ENCODE data around the gene LUZP4. TPM values are rescaled to one million over a fixed set of nuclear protein-coding genes. Genes with fewer than 3 reads are reported as not detected.

The LUZP4 gene
- total RNA-seq, 4 donors from 2014 or later = not detected

GRCh38 chrX:115350711-115351381 lies 61.3 kb downstream of the LUZP4 start:
- Histone ChIP-seq H3K27ac (no peak overlapping the region), H3K4me1 (peaks cover 0 to 2% (median 2%) of the 10 kb centered on the region in 3 donors), H3K27me3 (no peaks in the 10 kb centered on the region), H3K9me3 (no peaks in the 10 kb centered on the region), H3K36me3 (no peaks in the 10 kb centered on the region), H3K4me3 (no peak overlapping the region)
- 41 to 60% methylated on average over 4 of the region's 10 CpGs for WGBS, 2 donors (ENCODE audit: low coverage in 1 of 2)
- ATAC-seq = no peak
- TF ChIP-seq EP300 (IDR thresholded peaks at IDR 0.05) (no peak), POLR2AphosphoS5 (IDR thresholded peaks at IDR 0.05) (no peak), POLR2A (IDR thresholded peaks at IDR 0.05) (no peak)
- TF ChIP-seq, protein P1, sequence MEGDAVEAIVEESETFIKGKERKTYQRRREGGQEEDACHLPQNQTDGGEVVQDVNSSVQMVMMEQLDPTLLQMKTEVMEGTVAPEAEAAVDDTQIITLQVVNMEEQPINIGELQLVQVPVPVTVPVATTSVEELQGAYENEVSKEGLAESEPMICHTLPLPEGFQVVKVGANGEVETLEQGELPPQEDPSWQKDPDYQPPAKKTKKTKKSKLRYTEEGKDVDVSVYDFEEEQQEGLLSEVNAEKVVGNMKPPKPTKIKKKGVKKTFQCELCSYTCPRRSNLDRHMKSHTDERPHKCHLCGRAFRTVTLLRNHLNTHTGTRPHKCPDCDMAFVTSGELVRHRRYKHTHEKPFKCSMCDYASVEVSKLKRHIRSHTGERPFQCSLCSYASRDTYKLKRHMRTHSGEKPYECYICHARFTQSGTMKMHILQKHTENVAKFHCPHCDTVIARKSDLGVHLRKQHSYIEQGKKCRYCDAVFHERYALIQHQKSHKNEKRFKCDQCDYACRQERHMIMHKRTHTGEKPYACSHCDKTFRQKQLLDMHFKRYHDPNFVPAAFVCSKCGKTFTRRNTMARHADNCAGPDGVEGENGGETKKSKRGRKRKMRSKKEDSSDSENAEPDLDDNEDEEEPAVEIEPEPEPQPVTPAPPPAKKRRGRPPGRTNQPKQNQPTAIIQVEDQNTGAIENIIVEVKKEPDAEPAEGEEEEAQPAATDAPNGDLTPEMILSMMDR (IDR thresholded peaks at IDR 0.05) = no peak

DNA sequence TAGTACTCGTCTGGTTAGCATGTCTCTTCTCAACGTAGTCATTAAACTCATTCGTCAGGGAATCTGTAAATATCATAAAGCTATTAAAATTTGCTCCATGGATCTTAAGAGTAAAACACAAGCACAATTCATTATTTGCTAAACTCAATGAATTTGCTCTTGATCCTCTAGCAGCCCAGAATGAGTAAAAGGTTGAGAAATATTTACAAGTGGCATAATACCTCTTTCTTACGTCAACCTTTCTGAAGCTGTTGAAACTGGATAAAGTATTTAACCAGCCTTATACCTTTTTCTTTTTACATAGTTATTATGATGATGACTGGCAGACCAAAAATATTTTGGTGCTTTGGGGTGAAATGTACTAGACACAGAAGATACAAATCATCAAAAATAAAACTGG lies 66.9 kb downstream of the LUZP4 start:
- Histone ChIP-seq H3K9me3 (no peaks in the 10 kb centered on the region), H3K27me3 (no peaks in the 10 kb centered on the region), H3K36me3 (no peaks in the 10 kb centered on the region), H3K4me1 (peaks cover 0 to 13% (median 0%) of the 10 kb centered on the region in 3 donors), H3K27ac (peak overlapping the region in 2 of 4 donors; percentile 48), H3K4me3 (no peak overlapping the region)
- no peak for ATAC-seq
- TF ChIP-seq EP300 (IDR thresholded peaks at IDR 0.05) (no peak), POLR2AphosphoS5 (IDR thresholded peaks at IDR 0.05) (no peak), POLR2A (IDR thresholded peaks at IDR 0.05) (no peak)
- TF ChIP-seq, protein P1 (IDR thresholded peaks at IDR 0.05) = no peak
- 70 to 76% methylated on average over 4 of the region's 4 CpGs for WGBS, 2 donors (ENCODE audit: low coverage in 1 of 2)

Other genes starting within 250 kb of the LUZP4 start
- not detected for gene RBMXL3, start 100.3 kb upstream of the LUZP4 start, total RNA-seq
- gene LRCH2, start 55.6 kb upstream of the LUZP4 start, total RNA-seq = 10 to 100 TPM; 10.8 to 17.1 (median 14.5) TPM

Measured in gastroesophageal sphincter (tissue), 4 donors.